ENCODE data around the gene ABLIM2.

Gene ABLIM2

DNA sequence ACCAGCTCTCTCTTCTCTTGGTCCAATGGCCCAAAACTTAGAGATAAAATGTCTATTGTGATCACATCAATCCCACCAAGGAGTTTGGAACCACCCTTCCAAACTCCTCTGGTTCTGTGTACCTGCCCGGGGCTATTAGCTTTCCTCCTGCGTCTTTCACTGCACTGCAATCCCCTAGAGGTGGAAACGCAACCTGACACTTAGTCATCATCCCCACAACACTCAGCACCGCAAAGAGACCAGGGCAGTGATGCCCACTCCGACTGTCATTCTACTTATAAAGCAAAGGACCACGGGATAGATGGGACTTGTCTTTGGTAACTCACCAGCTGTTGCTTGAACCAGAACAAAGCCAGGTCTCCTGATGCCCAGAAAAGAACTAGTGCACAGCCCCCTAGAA lies 240.9 kb downstream of the ABLIM2 start:
- DNase-seq, result no peak

DNA sequence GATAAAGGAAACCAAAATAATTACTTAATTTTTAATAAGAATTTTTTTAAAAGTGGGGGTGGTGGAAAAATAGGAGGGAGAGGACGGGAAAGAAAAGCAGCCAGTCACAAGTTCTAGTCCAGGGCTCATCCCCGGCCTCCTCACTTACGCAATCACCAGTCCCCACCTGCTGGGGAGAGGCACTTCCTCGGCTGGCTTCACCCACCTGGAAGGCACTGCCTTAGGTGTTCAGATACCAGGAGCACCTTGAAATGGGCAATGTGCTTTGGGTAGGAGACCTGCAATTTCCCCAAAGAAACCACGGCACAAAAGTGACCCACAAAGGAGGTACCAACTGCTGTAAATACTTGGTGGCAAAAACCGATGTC lies 242.8 kb downstream of the ABLIM2 start:
- no peak for DNase-seq

Measured in SHP77 treated with DMSO at 0.1 percent for 48 hours (cell line).